ENCODE measurements around the gene SRPX2.

Gene SRPX2

GRCh38 chrX:100649550-100650356 lies 5.8 kb downstream of the SRPX2 start:
- peak in 1 of 56 donors; percentile 0 for DNase-seq

DNA sequence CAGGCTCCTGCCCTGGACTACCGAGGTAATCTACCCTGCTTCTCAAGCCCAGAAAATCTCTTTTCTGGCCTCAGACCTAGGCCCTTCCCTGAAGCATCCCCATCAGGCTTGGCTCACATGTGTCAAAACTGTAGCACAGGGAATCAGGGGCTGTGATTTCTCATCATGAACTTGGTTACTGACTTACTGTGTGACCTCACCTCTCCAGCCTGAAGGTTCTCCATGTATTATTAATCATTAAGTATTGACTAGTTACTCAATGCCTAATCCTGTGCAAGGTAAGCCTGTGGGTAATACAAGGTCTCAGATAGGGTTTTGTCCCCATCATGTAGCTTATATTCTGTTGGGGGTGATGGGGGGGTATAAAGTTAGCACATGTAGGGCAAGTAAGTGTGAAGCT lies 6.8 kb downstream of the SRPX2 start:
- no peak for DNase-seq

- DNase-seq: no peak
Measured at GRCh38 chrX:100652266-100652665, 8.3 kb downstream of the SRPX2 start.

DNA sequence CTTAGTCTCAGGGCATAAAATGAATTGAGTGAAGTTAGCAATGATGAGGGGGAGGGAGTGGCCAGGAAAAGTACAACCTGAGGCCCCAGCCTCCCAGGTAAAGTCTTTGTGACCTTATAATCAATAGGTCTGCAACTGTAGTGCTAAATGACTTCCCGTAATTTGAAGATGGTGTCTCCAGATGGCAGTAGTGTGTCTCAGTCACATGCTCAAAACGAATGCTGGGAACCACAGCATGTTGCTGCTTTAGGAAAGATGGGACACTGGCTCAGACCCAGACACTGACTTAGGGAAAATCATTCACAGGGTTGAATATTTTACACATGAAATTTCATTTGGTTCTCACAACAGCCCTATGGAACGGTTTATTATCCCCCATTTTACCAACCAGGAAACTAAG lies 10.3 kb downstream of the SRPX2 start:
- no peak for DNase-seq

- no peak for DNase-seq
Measured at GRCh38 chrX:100658941-100659381, 15.0 kb downstream of the SRPX2 start.

DNA sequence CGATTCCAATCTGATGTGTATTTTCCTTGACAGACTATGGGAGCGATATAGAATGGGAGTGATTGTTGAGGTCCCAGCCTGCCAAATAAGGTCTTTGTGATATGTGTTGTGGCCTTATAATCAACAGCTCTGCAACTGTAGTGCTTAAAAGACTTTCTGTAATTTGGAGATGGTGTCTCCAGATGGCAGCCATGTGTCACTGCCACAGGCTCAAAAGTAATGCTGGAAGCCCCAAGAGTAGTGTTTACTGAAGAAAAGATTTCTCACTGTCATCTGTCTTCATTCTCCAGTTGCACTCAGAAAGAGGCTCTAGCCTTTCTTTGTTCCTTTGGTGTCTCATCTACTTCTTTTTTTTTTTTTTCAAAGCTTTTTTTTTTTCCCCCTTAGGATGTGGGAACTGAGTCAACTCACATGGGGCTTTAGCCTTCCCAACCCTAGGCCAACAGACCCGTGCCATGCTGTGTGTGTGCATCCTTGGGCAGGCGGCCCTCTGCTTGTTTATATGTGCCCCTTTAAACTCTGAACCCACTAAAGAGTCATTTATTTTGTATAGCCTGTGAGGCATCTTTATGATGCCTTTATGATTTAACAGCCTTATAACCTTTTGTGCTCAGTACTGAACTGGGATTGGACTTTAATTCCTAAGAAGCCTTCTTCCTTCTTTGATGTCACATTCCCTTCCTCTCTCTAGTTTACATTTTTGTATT lies 15.6 kb downstream of the SRPX2 start:
- no peak for DNase-seq

DNA sequence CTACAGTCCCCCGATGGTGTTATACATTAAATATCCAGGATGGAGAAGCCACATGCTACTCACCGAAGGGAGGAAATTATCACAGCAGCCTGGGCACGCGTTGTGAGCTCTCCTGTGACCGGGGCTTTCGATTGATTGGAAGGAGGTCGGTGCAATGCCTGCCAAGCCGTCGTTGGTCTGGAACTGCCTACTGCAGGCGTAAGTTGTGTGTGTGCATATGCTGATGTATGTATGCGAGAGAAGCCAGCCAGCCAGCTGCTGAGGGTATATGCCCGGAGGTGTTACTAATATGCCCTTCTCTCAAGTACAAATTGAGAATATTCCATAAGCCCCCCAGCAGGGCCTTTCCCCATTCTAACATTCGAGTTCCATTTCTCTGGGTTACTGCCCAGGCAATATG lies 18.2 kb downstream of the SRPX2 start:
- DNase-seq: no peak

GRCh38 chrX:100662796-100663195 lies 18.8 kb downstream of the SRPX2 start:
- no peak for DNase-seq

GRCh38 chrX:100663642-100664041 lies 19.6 kb downstream of the SRPX2 start:
- no peak for DNase-seq

- DNase-seq: no peak
Measured at GRCh38 chrX:100672966-100673365, 29.0 kb downstream of the SRPX2 start.

DNA sequence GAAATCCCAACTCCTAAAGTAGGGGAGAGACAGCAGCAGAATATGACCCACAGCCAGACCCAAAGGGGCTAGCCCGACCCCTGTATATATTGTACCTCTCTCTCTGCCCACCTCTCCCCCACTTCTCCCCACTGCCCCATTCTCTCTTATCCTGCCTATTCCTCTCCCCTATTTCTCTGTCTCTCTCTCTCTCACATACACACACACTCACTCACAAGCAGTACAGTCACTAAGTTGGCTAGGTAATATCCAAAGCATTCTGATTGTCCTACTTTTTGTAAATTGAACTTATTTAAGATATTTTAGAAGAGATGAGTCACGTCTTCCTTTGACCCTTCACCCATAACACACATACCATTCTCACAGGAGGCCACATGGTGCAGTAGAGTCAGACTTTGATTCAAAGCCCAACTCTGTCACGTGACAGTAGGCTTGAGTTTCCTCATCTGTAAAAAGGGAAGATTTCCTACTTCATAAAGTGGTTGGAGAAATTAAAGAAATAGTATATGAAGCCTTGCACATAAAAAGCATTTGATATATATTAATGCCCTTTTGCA lies 29.5 kb downstream of the SRPX2 start:
- no peak for DNase-seq

DNA sequence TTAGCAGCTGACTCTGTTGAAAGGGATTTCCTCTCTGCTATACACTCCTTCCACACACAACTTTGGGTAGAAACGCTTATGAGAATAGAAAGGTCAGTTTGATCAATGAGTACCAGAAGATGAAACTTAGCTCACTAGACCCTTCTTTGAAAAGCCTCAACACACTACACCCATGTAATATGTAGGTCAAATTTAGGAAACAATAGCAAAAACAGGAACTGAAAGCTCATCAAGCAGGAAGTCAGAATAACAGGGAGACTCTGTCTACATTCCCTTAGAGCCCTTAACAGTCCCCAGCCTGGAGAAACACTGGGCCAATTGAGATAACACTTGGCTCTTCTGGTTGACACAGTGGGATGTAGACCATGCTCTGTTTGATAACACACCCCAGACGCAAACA lies 30.7 kb downstream of the SRPX2 start:
- DNase-seq: no peak

- no peak for DNase-seq
Measured at GRCh38 chrX:100677611-100678181, 33.7 kb downstream of the SRPX2 start.

DNA sequence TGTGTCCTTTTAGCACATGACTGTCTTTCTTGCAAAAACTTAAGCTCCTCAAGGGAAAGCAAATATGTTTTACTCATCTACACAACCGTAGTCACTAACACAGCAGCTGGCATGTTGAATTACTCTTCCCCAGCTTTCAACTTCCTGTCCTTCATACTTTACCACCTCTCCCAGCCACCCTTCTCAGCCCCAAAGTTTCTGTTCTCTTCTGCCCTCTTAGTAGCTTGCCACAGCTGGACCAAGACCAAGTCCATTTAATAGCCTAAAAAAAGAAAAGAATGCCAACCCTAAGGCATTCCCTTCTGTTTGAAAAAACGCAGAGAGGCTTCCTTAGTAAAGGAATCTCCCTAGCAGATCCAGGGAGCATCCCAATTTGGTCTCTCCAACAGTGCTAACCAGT lies 36.8 kb downstream of the SRPX2 start:
- no peak for DNase-seq

DNA sequence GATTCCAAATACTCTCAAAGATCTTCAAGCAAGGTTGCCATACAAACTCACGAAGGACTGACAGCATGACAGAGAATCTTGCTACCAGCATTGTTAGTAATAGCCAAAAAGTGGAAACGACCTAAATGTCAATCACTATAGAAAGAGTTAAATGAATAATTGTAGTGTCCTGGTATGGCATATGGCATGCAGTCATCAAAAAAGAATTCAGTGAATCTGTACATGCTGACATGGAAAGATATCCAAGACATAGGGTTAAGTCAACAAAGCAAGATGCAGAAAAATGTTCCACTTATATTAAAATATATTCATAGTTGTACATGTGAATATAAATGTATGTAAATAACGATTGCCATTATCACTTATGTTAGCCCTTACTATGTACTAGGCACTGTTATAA lies 37.6 kb downstream of the SRPX2 start:
- DNase-seq: no peak

DNA sequence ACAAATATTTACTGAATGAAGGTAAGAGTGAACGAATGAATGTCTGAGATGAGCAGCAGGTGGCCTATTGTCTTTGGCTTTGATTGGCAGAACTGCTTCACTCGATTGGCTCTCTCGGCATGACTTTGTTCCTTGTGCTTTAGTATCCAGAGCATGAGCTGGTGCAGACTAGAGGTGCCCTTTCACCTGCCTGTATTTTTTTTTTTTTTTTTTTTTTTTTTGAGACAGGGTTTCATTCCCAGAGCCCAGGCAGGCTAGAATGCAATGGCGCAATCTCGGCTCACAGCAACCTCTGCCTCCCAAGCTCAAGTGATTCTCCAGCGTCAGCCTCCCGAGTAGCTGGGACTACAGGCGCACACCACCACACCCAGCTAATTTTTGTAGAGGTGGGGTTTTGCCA lies 38.9 kb downstream of the SRPX2 start:
- no peak for DNase-seq

DNA sequence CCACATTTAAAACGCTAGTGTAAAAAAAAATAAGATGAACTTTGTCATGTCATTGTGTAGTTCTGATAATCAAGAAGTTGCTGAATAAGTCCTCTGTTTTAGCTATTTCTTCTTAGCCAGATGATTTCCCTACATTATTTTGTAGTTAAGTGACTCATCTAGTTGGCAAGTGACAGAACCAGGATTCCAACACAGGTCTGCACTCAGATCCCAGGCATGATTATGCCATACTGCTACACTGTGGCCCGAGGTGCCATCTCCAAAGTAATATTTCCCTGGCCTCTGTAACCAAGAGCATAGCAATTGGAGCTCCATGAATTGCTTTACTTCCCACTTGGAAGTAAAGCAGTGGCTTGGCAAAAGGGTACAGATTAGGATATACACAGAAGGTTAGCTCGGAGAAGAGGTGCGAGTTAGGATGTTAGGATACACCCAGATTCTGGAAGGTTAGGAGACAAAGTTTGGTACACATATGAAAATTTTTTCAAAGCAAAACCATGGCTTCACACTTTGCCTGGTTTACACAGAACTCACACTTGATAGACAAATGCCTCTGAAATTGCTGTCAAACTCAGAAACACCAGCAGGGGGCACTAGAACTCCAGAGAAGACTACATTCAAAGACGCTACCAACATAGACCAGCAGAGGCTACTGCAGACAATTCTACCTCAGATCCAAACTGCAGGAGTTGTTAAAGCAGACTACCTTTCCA lies 41.4 kb downstream of the SRPX2 start:
- peak in 47 of 56 donors; percentile 0 to 84 (median 26) for DNase-seq

DNA sequence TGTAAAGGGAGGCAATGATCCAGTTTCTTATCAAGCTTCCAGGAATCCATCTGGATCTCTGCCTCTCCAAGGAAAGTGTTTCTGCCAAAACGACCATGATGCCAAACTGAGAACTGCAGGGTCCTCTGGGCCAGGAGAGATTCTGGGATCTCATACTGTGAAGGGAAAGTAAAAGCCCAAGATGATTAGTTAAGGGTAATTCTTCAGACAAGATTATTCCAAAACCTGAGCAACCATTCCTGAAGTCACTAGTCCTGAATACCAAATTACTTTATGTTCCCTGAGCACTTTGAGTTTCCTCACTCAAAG lies 42.0 kb downstream of the SRPX2 start:
- DNase-seq: no peak

DNA sequence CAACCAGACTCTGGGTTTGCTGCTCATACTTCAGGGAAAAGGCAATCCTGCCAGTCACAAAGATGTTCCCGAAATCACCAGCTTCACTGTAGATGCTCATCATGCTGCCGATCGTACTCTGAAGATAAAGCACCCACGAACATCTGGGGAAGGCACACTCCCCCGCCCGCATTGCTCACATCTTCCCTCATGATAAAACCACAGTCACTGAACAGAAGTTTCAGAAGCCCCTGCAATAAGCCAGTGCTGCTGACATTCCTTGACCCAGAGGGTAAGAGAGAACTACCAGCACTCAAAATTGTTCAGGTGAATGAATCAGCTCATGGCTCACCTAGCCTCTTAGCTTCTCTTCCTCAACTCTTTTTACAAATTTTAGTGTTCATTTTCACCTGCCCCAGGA lies 43.1 kb downstream of the SRPX2 start:
- no peak for DNase-seq

- no peak for DNase-seq
Measured at GRCh38 chrX:100687546-100687945, 43.5 kb downstream of the SRPX2 start.

- DNase-seq: no peak
Measured at GRCh38 chrX:100695302-100695701, 51.3 kb downstream of the SRPX2 start.

DNA sequence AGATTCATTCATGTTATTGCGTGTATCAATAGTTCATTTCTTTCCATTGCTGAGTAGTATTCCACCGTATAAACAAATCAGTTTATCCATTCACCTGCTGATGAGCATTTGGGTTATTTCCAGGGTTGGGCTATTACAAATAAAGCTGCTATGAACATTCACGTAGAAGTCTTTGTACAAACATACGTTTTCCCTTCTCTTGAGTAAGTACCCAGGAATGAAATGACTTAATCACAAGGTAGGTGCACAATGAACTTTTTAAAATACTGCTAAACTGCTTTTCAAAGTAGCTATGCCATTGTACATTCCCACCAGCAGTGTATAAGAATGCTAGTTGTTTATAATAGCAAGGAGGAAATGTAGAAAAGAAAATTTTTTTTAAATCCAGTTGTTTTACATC lies 52.0 kb downstream of the SRPX2 start:
- no peak for DNase-seq

All from amygdala (tissue), 56 donors.